Stomach smooth muscle (tissue), 2 donors: ENCODE results near the gene LRFN4.
A peak's percentile ranks its signal among the peaks of the same experiment; 100 is the strongest.

Source experiments
- H3K27ac ChIP-seq: one replicate; pipeline ENCODE4 v1.7.0; 2013; ENCODE audit warnings: mild to moderate bottlenecking, low read length, inconsistent platforms
- H3K27me3 ChIP-seq, 2 donors: one replicate each; pipeline ENCODE4 v1.7.0; 2013; ENCODE audit warnings: low read length in 2 of 2; ENCODE audit not compliant: insufficient read depth in 2 of 2, control insufficient read depth in 1 of 2
- H3K36me3 ChIP-seq, 2 donors: one replicate each; pipeline ENCODE4 v1.7.0; 2013; ENCODE audit warnings: low read length in 2 of 2; ENCODE audit not compliant: control insufficient read depth in 2 of 2, insufficient read depth in 2 of 2
- H3K4me1 ChIP-seq: one replicate; pipeline ENCODE4 v1.7.0; 2013; ENCODE audit warnings: low read length; ENCODE audit not compliant: control insufficient read depth, insufficient read depth
- H3K4me3 ChIP-seq, 2 donors: one replicate each; pipeline ENCODE4 v1.7.0; 2013; ENCODE audit warnings: low read length in 2 of 2
- H3K9ac ChIP-seq, 2 donors: one replicate each; pipeline ENCODE4 v1.7.0; 2013; ENCODE audit warnings: low read length in 2 of 2, mild to moderate bottlenecking in 1 of 2
- H3K9me3 ChIP-seq, 2 donors: one replicate each; pipeline ENCODE4 v1.7.0; 2013; ENCODE audit warnings: low read length in 2 of 2; ENCODE audit not compliant: control insufficient read depth in 2 of 2
- donor health status: healthy.
- donor health status: Pancreatic carcinoma.

Gene LRFN4

DNA sequence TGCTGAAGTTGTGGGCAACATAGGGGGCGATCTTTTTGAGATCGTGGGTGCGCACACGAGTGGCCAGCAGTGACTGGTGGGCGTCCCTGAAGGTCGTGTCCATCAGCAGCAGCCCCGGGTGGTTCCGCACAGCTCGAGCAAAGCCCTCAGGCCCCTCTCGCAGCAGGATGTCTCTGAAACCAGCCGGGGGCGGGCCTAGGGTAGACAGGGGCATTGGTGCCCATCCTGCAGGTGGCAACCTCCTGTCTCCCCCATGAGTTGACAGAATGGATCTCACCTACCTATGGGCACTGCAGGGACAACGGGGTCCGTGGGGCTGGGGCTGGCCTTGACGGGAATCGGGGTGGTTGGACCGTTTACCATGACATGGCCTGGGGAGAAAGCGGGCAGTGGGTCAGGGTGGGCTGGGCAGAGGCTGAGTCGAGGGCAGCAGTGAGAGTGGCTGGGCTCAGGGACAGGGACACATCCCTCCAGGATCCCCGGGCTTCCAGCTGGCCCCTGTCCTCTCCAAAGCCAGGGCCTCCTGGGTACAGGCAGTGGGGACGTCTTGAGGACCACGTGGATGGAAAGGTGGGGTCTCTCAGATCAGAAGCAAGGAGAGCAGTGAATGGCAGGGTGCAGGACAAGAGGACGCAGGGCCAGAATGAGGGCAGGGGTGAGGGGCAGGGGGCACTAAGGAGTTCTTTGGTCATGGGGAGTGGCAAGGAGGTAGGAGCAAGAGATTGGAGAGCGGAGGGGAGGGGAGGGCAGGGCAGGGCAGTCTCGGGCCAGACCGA, 4.2 kb upstream of the LRFN4 start:
- Histone ChIP-seq H3K27ac (no peak overlapping the region), H3K36me3 (peaks cover 0 to 3% of the 10 kb centered on the region in 2 donors), H3K27me3 (no peaks in the 10 kb centered on the region), H3K4me3 (no peak overlapping the region), H3K9ac (no peak overlapping the region), H3K4me1 (peaks cover 9% of the 10 kb centered on the region), H3K9me3 (no peaks in the 10 kb centered on the region)

DNA sequence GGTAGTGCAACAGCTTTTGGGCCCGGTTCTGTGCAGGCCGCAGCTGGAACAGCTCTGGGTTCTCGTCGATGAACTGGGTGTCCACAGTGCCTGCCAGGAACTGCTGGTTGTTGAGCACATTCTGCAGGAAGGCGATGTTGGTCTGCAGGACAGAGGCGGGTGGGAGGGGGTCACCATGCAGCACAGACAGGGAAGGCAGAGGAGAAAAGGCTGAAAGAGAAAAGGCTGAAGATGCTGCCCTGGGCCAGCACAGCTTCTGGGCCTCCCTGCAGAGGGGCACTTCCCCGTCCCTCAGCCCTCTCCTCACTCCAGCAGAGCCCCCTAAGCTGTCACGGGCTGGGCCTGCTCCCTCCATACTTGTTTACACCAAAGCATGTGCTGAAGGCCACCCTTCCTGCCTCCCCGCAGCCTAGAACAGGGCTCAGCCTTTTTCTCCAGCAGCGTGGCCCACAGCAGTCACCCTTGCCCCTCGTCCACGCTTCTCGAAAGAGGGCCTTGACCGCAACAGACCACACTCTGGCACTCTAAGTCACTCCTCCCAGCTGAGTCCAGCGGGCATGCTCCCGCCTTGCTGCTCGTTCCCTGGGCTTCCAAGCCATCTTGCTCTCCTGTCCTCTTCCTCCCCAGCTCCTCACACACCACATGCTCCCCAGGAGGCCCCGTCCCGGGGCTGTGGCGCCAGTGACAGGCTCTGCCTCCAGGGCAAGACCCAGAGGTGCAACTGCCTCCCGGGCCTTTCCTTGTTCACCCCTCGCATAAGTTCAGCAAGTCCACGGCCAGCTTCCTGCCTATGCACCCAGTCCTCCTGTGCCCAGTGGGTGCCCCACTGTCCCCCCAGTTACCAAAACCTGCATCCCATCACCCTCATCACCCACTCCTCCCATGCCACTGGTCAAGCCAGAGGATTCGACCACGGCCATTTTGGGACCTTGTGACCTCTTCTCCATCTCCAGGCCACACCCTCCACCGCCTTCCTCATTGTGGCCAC, 3.3 kb upstream of the LRFN4 start:
- H3K27me3 ChIP-seq: no peaks in the 10 kb centered on the region
- no peaks in the 10 kb centered on the region for H3K9me3 ChIP-seq
- peaks cover 10% of the 10 kb centered on the region for H3K4me1 ChIP-seq
- H3K27ac ChIP-seq: no peak overlapping the region
- no peak overlapping the region for H3K9ac ChIP-seq
- no peak overlapping the region for H3K4me3 ChIP-seq
- H3K36me3 ChIP-seq: peaks cover 0 to 3% of the 10 kb centered on the region in 2 donors

- Histone ChIP-seq H3K9ac (no peak overlapping the region), H3K4me1 (peaks cover 10% of the 10 kb centered on the region), H3K36me3 (no peaks in the 10 kb centered on the region), H3K9me3 (no peaks in the 10 kb centered on the region), H3K27me3 (no peaks in the 10 kb centered on the region), H3K4me3 (no peak overlapping the region), H3K27ac (no peak overlapping the region)
These were observed 2.6 kb upstream of the LRFN4 start for GRCh38 chr11:66854231-66854661.

DNA sequence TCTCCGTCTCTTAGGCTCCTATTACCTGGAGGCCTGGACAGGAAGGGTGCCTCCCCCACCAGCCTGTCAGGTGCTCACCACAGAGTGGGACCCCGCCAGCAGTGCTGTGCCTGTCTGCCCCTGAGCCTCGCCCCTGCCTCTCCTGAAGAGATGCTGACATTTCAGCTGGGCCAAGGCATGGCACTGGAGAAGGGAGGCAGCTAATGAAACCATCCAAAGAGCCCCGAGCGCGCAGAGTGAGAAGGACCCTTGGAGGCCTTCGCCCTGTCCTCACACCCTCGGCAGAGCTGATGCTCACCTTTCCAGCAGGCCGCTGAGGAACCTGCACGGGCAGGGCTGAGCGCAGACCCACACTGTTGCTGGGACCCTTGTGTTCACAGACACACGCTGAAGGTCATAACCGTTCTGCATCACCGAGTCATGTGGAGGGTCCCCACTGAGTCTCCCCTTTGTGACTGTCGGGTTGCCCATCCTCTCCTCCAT, 2.1 kb upstream of the LRFN4 start:
- H3K4me3 ChIP-seq: no peak overlapping the region
- H3K27me3 ChIP-seq: no peaks in the 10 kb centered on the region
- H3K9me3 ChIP-seq: no peaks in the 10 kb centered on the region
- H3K4me1 ChIP-seq: peaks cover 10% of the 10 kb centered on the region
- no peak overlapping the region for H3K27ac ChIP-seq
- H3K9ac ChIP-seq: no peak overlapping the region
- H3K36me3 ChIP-seq: no peaks in the 10 kb centered on the region

DNA sequence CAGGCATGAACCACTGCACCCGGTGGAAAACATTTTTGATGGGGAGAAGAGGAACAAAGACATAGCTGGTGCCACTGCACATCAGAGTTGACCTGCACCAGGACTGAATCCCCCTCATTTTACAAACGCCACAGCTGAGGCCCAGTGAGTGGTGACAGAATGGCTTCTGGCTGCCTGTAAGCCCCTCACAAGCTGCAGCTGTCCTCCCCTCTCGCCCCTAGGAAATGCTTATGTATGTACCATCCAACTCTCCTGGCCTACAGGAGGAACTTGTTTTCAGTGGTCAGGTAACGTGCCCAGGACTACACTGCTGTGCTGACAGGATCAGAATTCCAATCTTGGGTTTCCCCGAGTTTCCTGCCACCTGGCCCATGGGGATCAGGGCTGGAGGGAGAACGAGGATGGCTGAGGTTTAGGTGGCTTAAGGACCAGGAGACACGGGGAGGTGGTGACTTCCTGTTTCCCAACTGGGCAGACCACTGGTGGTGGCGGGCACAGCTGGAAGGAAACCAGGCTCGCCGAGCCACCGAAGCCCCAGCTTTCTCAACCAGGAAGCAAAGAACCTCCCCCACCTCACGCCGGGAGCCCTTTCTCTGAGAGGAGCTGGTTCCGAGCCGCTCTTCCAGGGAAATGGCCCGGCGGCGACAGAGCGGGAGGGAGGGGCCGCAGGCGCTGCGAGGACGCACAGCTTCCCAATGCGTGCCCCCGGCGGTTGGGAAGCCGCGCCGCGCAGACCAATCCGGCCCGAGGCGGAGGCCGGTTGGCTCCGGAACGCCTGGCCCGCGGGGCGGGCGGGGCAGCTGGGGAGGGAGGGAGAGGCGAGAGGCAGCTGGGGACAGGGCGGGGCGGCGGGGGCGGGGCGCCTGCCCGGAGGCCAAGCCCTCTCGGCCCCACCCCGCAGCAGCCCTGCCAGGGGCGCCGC, 1.0 kb upstream of the LRFN4 start:
- Histone ChIP-seq H3K9ac (peak overlapping the region; percentile 74 to 94), H3K27ac (peak overlapping the region; percentile 87), H3K27me3 (no peaks in the 10 kb centered on the region), H3K9me3 (no peaks in the 10 kb centered on the region), H3K36me3 (no peaks in the 10 kb centered on the region), H3K4me3 (peak overlapping the region; percentile 75 to 84), H3K4me1 (peaks cover 10% of the 10 kb centered on the region)

- H3K9ac ChIP-seq: no peak overlapping the region
- H3K4me1 ChIP-seq: peaks cover 10% of the 10 kb centered on the region
- peak overlapping the region in 1 of 2 donors; percentile 84 for H3K4me3 ChIP-seq
These were observed 516 bp downstream of the LRFN4 start for GRCh38 chr11:66857234-66857926.

GRCh38 chr11:66857927-66858185, 992 bp downstream of the LRFN4 start:
- Histone ChIP-seq H3K27me3 (no peaks in the 10 kb centered on the region), H3K9ac (no peak overlapping the region), H3K4me3 (no peak overlapping the region), H3K4me1 (peaks cover 10% of the 10 kb centered on the region), H3K9me3 (no peaks in the 10 kb centered on the region), H3K36me3 (no peaks in the 10 kb centered on the region), H3K27ac (no peak overlapping the region)

More at GRCh38 chr11:66857234-66857926, 516 bp downstream of the LRFN4 start:
- Histone ChIP-seq H3K27ac (no peak overlapping the region), H3K27me3 (no peaks in the 10 kb centered on the region), H3K9me3 (no peaks in the 10 kb centered on the region), H3K36me3 (no peaks in the 10 kb centered on the region)

DNA sequence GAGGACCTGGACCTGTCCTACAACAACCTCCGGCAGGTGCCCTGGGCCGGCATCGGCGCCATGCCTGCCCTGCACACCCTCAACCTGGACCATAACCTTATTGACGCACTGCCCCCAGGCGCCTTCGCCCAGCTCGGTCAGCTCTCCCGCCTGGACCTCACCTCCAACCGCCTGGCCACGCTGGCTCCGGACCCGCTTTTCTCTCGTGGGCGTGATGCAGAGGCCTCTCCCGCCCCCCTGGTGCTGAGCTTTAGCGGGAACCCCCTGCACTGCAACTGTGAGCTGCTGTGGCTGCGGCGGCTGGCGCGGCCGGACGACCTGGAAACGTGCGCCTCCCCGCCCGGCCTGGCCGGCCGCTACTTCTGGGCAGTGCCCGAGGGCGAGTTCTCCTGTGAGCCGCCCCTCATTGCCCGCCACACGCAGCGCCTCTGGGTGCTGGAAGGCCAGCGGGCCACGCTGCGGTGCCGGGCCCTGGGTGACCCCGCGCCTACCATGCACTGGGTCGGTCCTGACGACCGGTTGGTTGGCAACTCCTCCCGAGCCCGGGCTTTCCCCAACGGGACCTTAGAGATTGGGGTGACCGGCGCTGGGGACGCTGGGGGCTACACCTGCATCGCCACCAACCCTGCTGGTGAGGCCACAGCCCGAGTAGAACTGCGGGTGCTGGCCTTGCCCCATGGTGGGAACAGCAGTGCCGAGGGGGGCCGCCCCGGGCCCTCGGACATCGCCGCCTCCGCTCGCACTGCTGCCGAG, 1.5 kb downstream of the LRFN4 start:
- H3K36me3 ChIP-seq: no peaks in the 10 kb centered on the region
- no peaks in the 10 kb centered on the region for H3K9me3 ChIP-seq
- H3K27ac ChIP-seq: no peak overlapping the region
- H3K9ac ChIP-seq: no peak overlapping the region
- no peak overlapping the region for H3K4me3 ChIP-seq
- H3K4me1 ChIP-seq: peaks cover 10% of the 10 kb centered on the region
- H3K27me3 ChIP-seq: no peaks in the 10 kb centered on the region

DNA sequence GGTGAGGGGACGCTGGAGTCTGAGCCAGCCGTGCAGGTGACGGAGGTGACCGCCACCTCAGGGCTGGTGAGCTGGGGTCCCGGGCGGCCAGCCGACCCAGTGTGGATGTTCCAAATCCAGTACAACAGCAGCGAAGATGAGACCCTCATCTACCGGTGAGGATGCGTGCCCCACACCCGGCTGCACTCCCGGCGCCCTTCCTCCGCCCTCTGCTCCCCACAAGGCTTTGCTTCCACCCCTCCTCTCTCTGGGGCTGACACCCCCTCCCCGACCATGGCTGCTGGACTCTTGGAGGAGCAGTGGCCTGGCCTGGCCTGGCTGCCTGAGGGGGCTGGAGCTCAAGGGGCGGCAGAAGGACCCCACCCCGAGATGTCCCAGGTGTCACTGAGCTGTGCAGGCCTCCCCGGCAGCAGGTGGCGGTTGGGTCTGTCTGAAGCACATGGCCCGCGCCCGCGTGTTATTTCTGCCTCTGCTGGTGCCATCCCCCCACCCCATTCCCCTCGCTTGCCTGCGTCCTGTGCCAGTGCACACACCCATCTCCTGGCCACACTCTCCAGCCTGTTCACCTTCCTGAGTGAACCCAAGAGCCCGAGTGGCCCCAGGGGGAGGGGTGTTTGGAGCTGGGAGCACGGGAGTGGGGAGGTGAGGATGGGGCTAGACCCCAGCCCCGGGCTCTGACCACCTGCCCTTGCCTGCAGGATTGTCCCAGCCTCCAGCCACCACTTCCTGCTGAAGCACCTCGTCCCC, 2.2 kb downstream of the LRFN4 start:
- Histone ChIP-seq H3K27me3 (no peaks in the 10 kb centered on the region), H3K36me3 (no peaks in the 10 kb centered on the region), H3K27ac (no peak overlapping the region), H3K4me1 (peaks cover 10% of the 10 kb centered on the region), H3K9ac (no peak overlapping the region), H3K4me3 (no peak overlapping the region), H3K9me3 (no peaks in the 10 kb centered on the region)
